Measurements from ENCODE around the gene BRSK2. TPM values are rescaled to one million over a fixed set of nuclear protein-coding genes. Genes with fewer than 3 reads are reported as not detected.
A peak's percentile ranks its signal among the peaks of the same experiment; 100 is the strongest.

The BRSK2 gene
- polyA plus RNA-seq, 1 of the 3 experiments (the other 2 are of a cell fraction), result 0.64 TPM

GRCh38 chr11:1421291-1421690, 31.6 kb downstream of the BRSK2 start:
- H3K79me2 ChIP-seq (ENCODE audit: insufficient read depth), result no peaks in the 10 kb centered on the region
- ChIA-PET POLR2A (no interaction called here), CTCF (no interaction called here)
- no peak overlapping the region; a peak in 1 of 4 replicates for H3K27ac ChIP-seq (ENCODE audit: low read depth in 2 of 2, low read length in 1 of 2)
- no peak for DNase-seq
- 76% methylated on average over 10 of the region's 11 CpGs for WGBS (ENCODE audit: low lambda C conversion rate)
- H3K4me3 ChIP-seq (ENCODE audit: low read depth in 2 of 2, low read length in 1 of 2), result no peak overlapping the region
- H3F3A ChIP-seq (replicated peaks; ENCODE audit: insufficient read depth), result no peaks in the 10 kb centered on the region
- no peaks in the 10 kb centered on the region for H3K9me2 ChIP-seq
- H3K9ac ChIP-seq, result no peak overlapping the region
- no peak overlapping the region for H2AFZ ChIP-seq (ENCODE audit: low read depth)
- peaks cover 5% of the 10 kb centered on the region for H3K9me3 ChIP-seq
- TF ChIP-seq EZH2phosphoT487 (IDR thresholded peaks at IDR 0.05; ENCODE audit: borderline replicate concordance, low read depth) (no peak), RAD21 (IDR thresholded peaks at IDR 0.05; ENCODE audit: low read length) (no peak), PBX3 (IDR thresholded peaks at IDR 0.05) (no peak), RFX5 (IDR thresholded peaks at IDR 0.05; ENCODE audit: low read length) (no peak), CTCF (IDR thresholded peaks at IDR 0.05) (no peak), USF2 (IDR thresholded peaks at IDR 0.05; ENCODE audit: borderline replicate concordance, low read depth, low read length) (no peak), JUND (IDR thresholded peaks at IDR 0.05) (no peak)
- no peaks in the 10 kb centered on the region for H3K36me3 ChIP-seq (replicated peaks in 1 of 2; ENCODE audit: control insufficient read depth in 1 of 2, insufficient read depth in 2 of 2, low read length in 1 of 2)
- no peaks in the 10 kb centered on the region for H3K27me3 ChIP-seq (ENCODE audit: insufficient read depth)
- no peaks in the 10 kb centered on the region; a peak in 1 of 4 replicates for H3K4me1 ChIP-seq (ENCODE audit: control insufficient read depth in 1 of 2, insufficient read depth in 2 of 2, low read depth in 1 of 2, low read length in 1 of 2)
- no peak overlapping the region for H3K4me2 ChIP-seq
- H4K20me1 ChIP-seq (ENCODE audit: insufficient read depth), result no peaks in the 10 kb centered on the region

GRCh38 chr11:1422481-1422880, 32.7 kb downstream of the BRSK2 start:
- H4K20me1 ChIP-seq (ENCODE audit: insufficient read depth), result no peaks in the 10 kb centered on the region
- no peaks in the 10 kb centered on the region for H3K9me2 ChIP-seq
- H3K27ac ChIP-seq (ENCODE audit: low read depth in 2 of 2, low read length in 1 of 2), result no peak overlapping the region
- H3K4me2 ChIP-seq, result no peak overlapping the region
- CTCF ChIA-PET, result interaction anchor here (1.1 kb wide), 1 partner anchor 93 kb away, joined by 3 read pairs; no protein-coding TSS in a partner anchor
- H3K36me3 ChIP-seq (replicated peaks in 1 of 2; ENCODE audit: control insufficient read depth in 1 of 2, insufficient read depth in 2 of 2, low read length in 1 of 2), result no peaks in the 10 kb centered on the region
- DNase-seq, result no peak
- no peak overlapping the region for H2AFZ ChIP-seq (ENCODE audit: low read depth)
- H3K9ac ChIP-seq, result no peak overlapping the region
- H3K4me1 ChIP-seq (ENCODE audit: control insufficient read depth in 1 of 2, insufficient read depth in 2 of 2, low read depth in 1 of 2, low read length in 1 of 2), result no peaks in the 10 kb centered on the region; a peak in 1 of 4 replicates
- WGBS (ENCODE audit: low lambda C conversion rate), result 77% methylated on average over 7 of the region's 9 CpGs
- H3K4me3 ChIP-seq (ENCODE audit: low read depth in 2 of 2, low read length in 1 of 2), result no peak overlapping the region
- H3K27me3 ChIP-seq (ENCODE audit: insufficient read depth), result no peaks in the 10 kb centered on the region
- TF ChIP-seq YY1 (IDR thresholded peaks at IDR 0.05; ENCODE audit: low read depth) (no peak), REST (IDR thresholded peaks at IDR 0.05; ENCODE audit: low read depth, low read length) (peak; percentile 70; the same call in 1 of the 2 replicates)
- POLR2A ChIA-PET, result no interaction called here
- no peaks in the 10 kb centered on the region for H3K79me2 ChIP-seq (ENCODE audit: insufficient read depth)
- H3F3A ChIP-seq (replicated peaks; ENCODE audit: insufficient read depth), result no peaks in the 10 kb centered on the region
- no peaks in the 10 kb centered on the region; the same call in 1 of the 2 replicates for H3K9me3 ChIP-seq
